Measurements from ENCODE around the gene FBN3.

DNA sequence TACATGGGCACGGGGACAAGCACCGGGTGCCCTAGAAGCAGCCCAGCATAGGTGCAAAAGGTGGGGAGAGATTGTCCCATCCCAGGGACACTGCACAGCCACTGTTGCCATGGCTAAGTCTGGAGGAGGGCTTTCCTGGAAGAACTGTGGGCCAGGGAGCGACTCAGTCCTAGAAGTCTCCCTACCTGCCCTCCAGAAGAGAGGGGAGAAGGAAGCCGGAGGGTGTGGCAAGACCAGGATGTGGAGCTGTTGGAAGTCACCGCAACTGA lies 2.3 kb upstream of the FBN3 start:
- TF ChIP-seq CTCF (IDR thresholded peaks at IDR 0.05; ENCODE audit: low read length): no peak
- no peak for TF ChIP-seq EZH2 (IDR thresholded peaks at IDR 0.05; ENCODE audit: borderline replicate concordance, low read length)

Data from OCI-LY1 (cell line).